A549 (cell line): ENCODE data around the gene LAIR1.

ENCODE experiments used
- BHLHE40 ChIP-seq: IDR thresholded peaks from 2 replicates; pipeline ENCODE4 v1.6.1; 2012; ENCODE audit warnings: low read depth, low read length, inconsistent platforms
- CBX2 ChIP-seq: fragments of 200-600 bp; sonication (generic); IDR thresholded peaks from 2 replicates; pipeline ENCODE4 v1.6.1; 2016; ENCODE audit warnings: low read depth, mild to moderate bottlenecking, borderline replicate concordance
- CHD2 ChIP-seq: fragments of 150-350 bp; IDR thresholded peaks from 2 replicates; pipeline ENCODE4 v1.6.1; 2014; ENCODE audit warnings: low read length; ENCODE audit not compliant: partially characterized antibody
- CHD4 ChIP-seq: fragments of 200-600 bp; sonication (generic); IDR thresholded peaks from 2 replicates; pipeline ENCODE4 v1.6.1; 2016; ENCODE audit warnings: antibody characterized with exemption, mild to moderate bottlenecking, borderline replicate concordance
- CTCF ChIP-seq: fragments of >200 bp; sonication (Bioruptor Twin); formaldehyde crosslinking; IDR thresholded peaks from 3 replicates; pipeline ENCODE4 v1.5.1; 2016
- EP300 ChIP-seq, 2 experiments: fragments of >200 bp; sonication (Bioruptor Twin); formaldehyde crosslinking; IDR thresholded peaks; 2 replicates in 1 of 2; 3 replicates in 1 of 2; pipeline ENCODE4 v1.6.1; 2016 to 2017
- MYC ChIP-seq: IDR thresholded peaks from 2 replicates; pipeline ENCODE4 v1.6.1; 2012; ENCODE audit warnings: mild to moderate bottlenecking, inconsistent platforms, low read length, improper control_type of control experiment, borderline replicate concordance
- PHF8 ChIP-seq: fragments of 200-600 bp; sonication (generic); IDR thresholded peaks from 2 replicates; pipeline ENCODE4 v1.6.1; 2016; ENCODE audit warnings: low read depth, mild to moderate bottlenecking, antibody characterized with exemption, moderate library complexity, borderline replicate concordance
- POLR2A ChIP-seq: IDR thresholded peaks from 2 replicates; pipeline ENCODE4 v1.6.1; 2012; ENCODE audit warnings: mild to moderate bottlenecking, low read length
- SMC3 ChIP-seq: fragments of >200 bp; sonication (Bioruptor Twin); formaldehyde crosslinking; IDR thresholded peaks from 3 replicates; pipeline ENCODE4 v1.6.1; 2018; ENCODE audit warnings: inconsistent platforms
- TFCP2L1 ChIP-seq: fragments of 250-450 bp; sonication (Bioruptor Pico); IDR thresholded peaks from 2 replicates; pipeline ENCODE4 v1.5.0; 2021; ENCODE audit warnings: mild to moderate bottlenecking
- ZSCAN20 ChIP-seq: fragments of 250-450 bp; sonication (Bioruptor Pico); IDR thresholded peaks from 2 replicates; pipeline ENCODE4 v1.8.0; 2022; ENCODE audit warnings: mild to moderate bottlenecking, moderate library complexity
- TF ChIP-seq, protein P1 (sequence below): fragments of >200 bp; sonication (Bioruptor Twin); formaldehyde crosslinking; IDR thresholded peaks from 3 replicates; pipeline ENCODE4 v1.6.1; 2016

DNA sequence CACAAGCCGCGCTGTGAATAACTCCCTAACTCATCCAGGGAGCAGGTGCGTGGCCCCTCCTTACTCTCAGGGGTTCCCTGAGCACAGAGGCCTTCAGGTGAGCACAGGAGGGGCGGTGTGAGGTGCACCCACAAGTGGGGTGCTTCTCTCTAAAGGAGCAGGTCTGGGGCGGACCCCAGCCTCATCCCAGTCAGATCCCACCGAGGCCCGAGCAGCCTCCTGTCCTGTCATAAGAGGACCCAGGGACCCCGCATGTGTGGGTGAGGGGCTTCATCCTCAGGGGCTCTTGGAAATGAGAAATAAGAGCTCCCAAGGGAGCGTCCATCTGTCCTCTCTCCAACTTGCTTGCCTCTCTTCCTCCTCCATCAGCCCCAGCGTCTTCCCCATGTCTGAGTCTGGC, 48.8 kb downstream of the LAIR1 start:
- TF ChIP-seq CTCF (no peak), EP300 (IDR thresholded peaks at IDR 0.05) (no peak), PHF8 (no peak), MYC (no peak), TFCP2L1 (CRISPR knock-in tag) (no peak), POLR2A (no peak), CHD4 (no peak), CBX2 (no peak), SMC3 (no peak), CHD2 (no peak), BHLHE40 (no peak), ZSCAN20 (CRISPR knock-in tag) (no peak)
- TF ChIP-seq, protein P1, sequence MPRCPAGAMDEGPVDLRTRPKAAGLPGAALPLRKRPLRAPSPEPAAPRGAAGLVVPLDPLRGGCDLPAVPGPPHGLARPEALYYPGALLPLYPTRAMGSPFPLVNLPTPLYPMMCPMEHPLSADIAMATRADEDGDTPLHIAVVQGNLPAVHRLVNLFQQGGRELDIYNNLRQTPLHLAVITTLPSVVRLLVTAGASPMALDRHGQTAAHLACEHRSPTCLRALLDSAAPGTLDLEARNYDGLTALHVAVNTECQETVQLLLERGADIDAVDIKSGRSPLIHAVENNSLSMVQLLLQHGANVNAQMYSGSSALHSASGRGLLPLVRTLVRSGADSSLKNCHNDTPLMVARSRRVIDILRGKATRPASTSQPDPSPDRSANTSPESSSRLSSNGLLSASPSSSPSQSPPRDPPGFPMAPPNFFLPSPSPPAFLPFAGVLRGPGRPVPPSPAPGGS: no peak
